GM23248 (cell line): ENCODE results near the gene DNAH9. TPM values are rescaled to one million over a fixed set of nuclear protein-coding genes. Genes with fewer than 3 reads are reported as not detected.
A peak's percentile ranks its signal among the peaks of the same experiment; 100 is the strongest.

Experiments
- DNase-seq: peaks from one replicate; pipeline ENCODE4 v3.0.0-alpha.2; 2015
- H2AFZ ChIP-seq: fragments of 200-600 bp; sonication (generic); 2 replicates; pipeline ENCODE4 v1.6.1; 2016; ENCODE audit warnings: antibody characterized with exemption
- H3F3A ChIP-seq: fragments of 200-600 bp; sonication (generic); 2 replicates; pipeline ENCODE4 v1.6.1; 2016; ENCODE audit warnings: mild to moderate bottlenecking, antibody characterized with exemption, mixed run types; ENCODE audit not compliant: insufficient read depth
- H3K27ac ChIP-seq: fragments of 200-600 bp; sonication (generic); 2 replicates; pipeline ENCODE4 v1.5.1; 2016; ENCODE audit warnings: mild to moderate bottlenecking
- H3K27me3 ChIP-seq: fragments of 200-600 bp; sonication (generic); replicated peaks from 2 replicates; pipeline ENCODE4 v1.6.1; 2016; ENCODE audit warnings: mild to moderate bottlenecking; ENCODE audit not compliant: insufficient read depth
- H3K36me3 ChIP-seq: fragments of 200-600 bp; sonication (generic); 2 replicates; pipeline ENCODE4 v1.6.1; 2016; ENCODE audit warnings: low read depth, mild to moderate bottlenecking
- H3K4me1 ChIP-seq: fragments of 200-600 bp; sonication (generic); 2 replicates; pipeline ENCODE4 v1.6.1; 2016; ENCODE audit warnings: mild to moderate bottlenecking; ENCODE audit not compliant: insufficient read depth
- H3K4me2 ChIP-seq: fragments of 200-600 bp; sonication (generic); one replicate; pipeline ENCODE4 v1.6.1; 2016; ENCODE audit warnings: mild to moderate bottlenecking; ENCODE audit not compliant: unreplicated experiment
- H3K4me3 ChIP-seq: fragments of 200-600 bp; sonication (generic); 2 replicates; pipeline ENCODE4 v1.5.1; 2016; ENCODE audit warnings: mild to moderate bottlenecking
- H3K79me2 ChIP-seq: fragments of 200-600 bp; sonication (generic); 2 replicates; pipeline ENCODE4 v1.6.1; 2016; ENCODE audit warnings: mild to moderate bottlenecking; ENCODE audit not compliant: insufficient read depth
- H3K9ac ChIP-seq: fragments of 200-600 bp; sonication (generic); 2 replicates; pipeline ENCODE4 v1.6.1; 2016; ENCODE audit warnings: mild to moderate bottlenecking
- H3K9me2 ChIP-seq: fragments of 200-600 bp; sonication (generic); 2 replicates; pipeline ENCODE4 v1.6.1; 2016; ENCODE audit warnings: mixed run types, mild to moderate bottlenecking, moderate library complexity; ENCODE audit not compliant: insufficient read depth
- H3K9me3 ChIP-seq: fragments of 200-600 bp; sonication (generic); one replicate; pipeline ENCODE4 v1.6.1; 2017; ENCODE audit warnings: low read depth
- H4K20me1 ChIP-seq: fragments of 200-600 bp; sonication (generic); 2 replicates; pipeline ENCODE4 v1.6.0; 2016; ENCODE audit not compliant: insufficient read depth
- EZH2 ChIP-seq: fragments of 200-600 bp; sonication (generic); IDR thresholded peaks from 2 replicates; pipeline ENCODE4 v1.6.1; 2018; ENCODE audit warnings: antibody characterized with exemption, mild to moderate bottlenecking; ENCODE audit not compliant: insufficient read depth, poor library complexity, severe bottlenecking
- EZH2phosphoT487 ChIP-seq: fragments of 200-600 bp; sonication (generic); IDR thresholded peaks from 2 replicates; pipeline ENCODE4 v1.6.1; 2018; ENCODE audit warnings: antibody characterized with exemption, moderate library complexity, mild to moderate bottlenecking, low read depth; ENCODE audit not compliant: insufficient read depth
- WGBS, 2 experiments: methylation state at CpG; one replicate each; pipeline ENCODE4 v1.1.6; 2015 to 2017; ENCODE audit warnings: low lambda C conversion rate in 2 of 2, low coverage in 1 of 2; ENCODE audit errors: missing lambda C conversion rate in 2 of 2; 5-methylcytosine and 5-hydroxymethylcytosine counted together
- in situ Hi-C: fragments of 300-500 bp; cut with MboI; formaldehyde crosslinking; loops from 2 replicates; pipeline ENCODE4 v1.15.0; 2020
- polyA plus RNA-seq: library from polyadenylated mRNA; unstranded; fragments of >200 nt; fragmentation: Nextera tagmentation; extraction: Ambion mirVana; gene quantifications from 2 replicates; pipeline ENCODE4 v1.2.1, GENCODE V29; 2016
- total RNA-seq: library from RNA; depleted of rRNA; stranded (reverse); fragments of >200 nt; shearing (Covaris generic); gene quantifications from 2 replicates; pipeline ENCODE4 v1.2.3, GENCODE V29; 2014

The DNAH9 gene
- total and polyA plus RNA-seq, 2 experiments from 2014 or later: not detected

- Histone ChIP-seq H3F3A (no peaks in the 10 kb centered on the region), H2AFZ (no peak overlapping the region), H3K27ac (no peak overlapping the region), H3K9me3 (no peaks in the 10 kb centered on the region), H4K20me1 (no peaks in the 10 kb centered on the region), H3K4me2 (no peak overlapping the region), H3K36me3 (no peaks in the 10 kb centered on the region), H3K4me3 (no peak overlapping the region), H3K27me3 (no peaks in the 10 kb centered on the region), H3K4me1 (no peaks in the 10 kb centered on the region), H3K9ac (no peak overlapping the region), H3K9me2 (no peaks in the 10 kb centered on the region), H3K79me2 (no peaks in the 10 kb centered on the region)
- in situ Hi-C loops: no loop called here
- WGBS, 2 experiments: 26 to 36% methylated on average over 8 to 9 of the region's 9 CpGs
- no peak for DNase-seq
- no peak for TF ChIP-seq EZH2
- no peak for TF ChIP-seq EZH2phosphoT487
These were observed 14.8 kb upstream of the DNAH9 start for GRCh38 chr17:11583306-11583992.

DNA sequence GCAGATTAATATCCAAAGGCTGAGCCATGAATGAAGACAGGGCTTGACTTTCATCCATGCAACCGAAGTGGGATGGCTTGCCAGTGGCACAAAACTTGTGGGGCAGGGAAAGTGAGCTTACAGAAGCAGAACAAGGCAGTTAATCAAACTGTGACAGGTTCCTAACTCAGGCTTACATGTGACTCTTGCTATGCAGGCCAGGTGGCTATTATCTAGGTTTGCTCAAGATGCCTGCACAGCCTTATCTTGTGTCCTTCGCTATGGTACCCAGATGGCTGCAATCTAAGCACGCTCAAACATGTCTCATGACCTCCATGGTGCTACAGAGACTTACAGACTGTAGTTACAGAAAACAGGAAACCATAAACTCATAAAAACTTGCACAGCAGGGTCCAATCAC lies 8.6 kb upstream of the DNAH9 start:
- in situ Hi-C loops: no loop called here

DNA sequence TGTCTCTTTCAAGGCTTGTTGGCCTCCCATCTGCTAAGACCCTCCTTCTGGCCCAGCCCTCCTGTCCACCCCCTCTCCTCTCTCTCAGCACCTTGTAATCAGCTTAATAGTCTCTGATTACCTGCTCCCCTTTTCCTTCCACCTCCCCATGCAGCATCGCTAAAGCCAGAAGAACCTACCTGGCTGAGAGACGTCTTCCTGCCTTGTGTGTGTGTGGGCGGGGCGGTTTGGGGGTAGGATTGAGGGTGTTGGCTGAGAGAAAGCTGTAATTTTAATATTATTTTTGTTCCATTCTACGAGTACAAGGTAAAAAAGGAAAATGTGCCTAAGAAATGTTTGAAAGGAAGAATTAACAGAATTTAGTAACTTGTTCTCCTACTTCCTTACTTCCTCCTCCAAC lies 3.4 kb downstream of the DNAH9 start:
- Histone ChIP-seq H2AFZ (no peak overlapping the region), H4K20me1 (no peaks in the 10 kb centered on the region), H3K4me1 (no peaks in the 10 kb centered on the region), H3K27ac (no peak overlapping the region), H3K4me3 (no peak overlapping the region), H3K79me2 (no peaks in the 10 kb centered on the region), H3K9me3 (no peaks in the 10 kb centered on the region), H3K36me3 (no peaks in the 10 kb centered on the region), H3K27me3 (no peaks in the 10 kb centered on the region), H3F3A (no peaks in the 10 kb centered on the region), H3K9me2 (no peaks in the 10 kb centered on the region), H3K9ac (no peak overlapping the region), H3K4me2 (no peak overlapping the region)
- WGBS, 2 experiments: 33 to 46% methylated on average over 5 of the region's 5 CpGs
- in situ Hi-C loops: no loop called here
- TF ChIP-seq EZH2 (no peak), EZH2phosphoT487 (no peak)
- no peak for DNase-seq

More for the DNA sequence above, 8.6 kb upstream of the DNAH9 start:
- Histone ChIP-seq H3F3A (no peaks in the 10 kb centered on the region), H3K4me3 (no peak overlapping the region), H3K36me3 (no peaks in the 10 kb centered on the region), H3K79me2 (no peaks in the 10 kb centered on the region), H3K27ac (no peak overlapping the region), H2AFZ (no peak overlapping the region), H3K9ac (no peak overlapping the region), H3K9me3 (no peaks in the 10 kb centered on the region), H3K4me1 (no peaks in the 10 kb centered on the region), H4K20me1 (no peaks in the 10 kb centered on the region), H3K9me2 (no peaks in the 10 kb centered on the region), H3K27me3 (no peaks in the 10 kb centered on the region), H3K4me2 (no peak overlapping the region)
- TF ChIP-seq EZH2phosphoT487: no peak
- no peak for TF ChIP-seq EZH2
- WGBS, 2 experiments: 11 to 20% methylated on average over 3 of the region's 3 CpGs
- no peak for DNase-seq

DNA sequence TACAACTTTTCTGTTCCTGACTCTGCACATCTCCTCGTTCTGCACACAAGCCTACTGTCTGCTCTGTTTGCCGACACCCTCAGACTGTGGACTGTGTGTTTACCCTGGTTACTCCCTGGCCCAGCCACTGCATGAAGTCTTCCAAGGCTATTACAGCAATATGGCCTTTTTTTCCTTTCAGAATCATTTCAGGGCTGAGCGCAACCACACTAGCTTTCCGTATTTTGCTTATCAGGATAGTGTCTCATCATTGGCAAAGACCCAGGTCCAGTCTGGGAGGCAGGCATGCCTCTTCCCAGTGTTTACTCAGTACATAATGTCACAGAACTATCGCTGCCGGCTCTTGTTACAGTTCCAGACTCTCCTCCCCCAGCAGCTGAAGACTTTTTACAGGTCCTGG lies 10.1 kb downstream of the DNAH9 start:
- TF ChIP-seq EZH2phosphoT487 (no peak), EZH2 (no peak)
- Histone ChIP-seq H3F3A (no peaks in the 10 kb centered on the region), H3K27ac (no peak overlapping the region), H2AFZ (no peak overlapping the region), H4K20me1 (no peaks in the 10 kb centered on the region), H3K4me3 (no peak overlapping the region), H3K27me3 (no peaks in the 10 kb centered on the region), H3K36me3 (no peaks in the 10 kb centered on the region), H3K4me1 (no peaks in the 10 kb centered on the region), H3K9me3 (no peaks in the 10 kb centered on the region), H3K9ac (no peak overlapping the region), H3K4me2 (no peak overlapping the region), H3K79me2 (no peaks in the 10 kb centered on the region), H3K9me2 (no peaks in the 10 kb centered on the region)
- DNase-seq: peak; percentile 1
- WGBS, 2 experiments: 2 to 3% methylated on average over 6 of the region's 6 CpGs
- in situ Hi-C loops: no loop called here
